Peyer's patch (tissue), 4 donors: ENCODE results near the gene ALX3. TPM values are rescaled to one million over a fixed set of nuclear protein-coding genes. Genes with fewer than 3 reads are reported as not detected.
A peak's percentile ranks its signal among the peaks of the same experiment; 100 is the strongest.

ENCODE experiments used
- DNase-seq, 3 donors: peaks; one replicate each; pipeline ENCODE4 v3.0.0-alpha.2; 2017 to 2019
- H3K27ac ChIP-seq, 4 donors: fragments of 200-600 bp; sonication (generic); one replicate each; pipeline ENCODE4 v1.5.1; 2016 to 2019
- H3K27me3 ChIP-seq, 2 donors: fragments of 200-600 bp; sonication (generic); one replicate each; pipeline ENCODE4 v1.5.1; 2019
- H3K36me3 ChIP-seq, 3 donors: fragments of 200-600 bp; sonication (generic); one replicate each; pipeline ENCODE4 v1.5.1; 2016 to 2019
- H3K4me1 ChIP-seq, 4 donors: fragments of 200-600 bp; sonication (generic); one replicate each; pipeline ENCODE4 v1.5.1; 2016 to 2019
- H3K4me3 ChIP-seq, 4 donors: fragments of 200-600 bp; sonication (generic); 1 replicate in 3 of 4; 2 replicates in 1 of 4; pipeline ENCODE4 v1.5.1; 2016 to 2019; ENCODE audit warnings: mild to moderate bottlenecking in 1 of 4
- H3K9me3 ChIP-seq, 4 donors: fragments of 200-600 bp; sonication (generic); one replicate each; pipeline ENCODE4 v1.5.1; 2016 to 2019; ENCODE audit warnings: mild to moderate bottlenecking in 1 of 4
- POLR2A ChIP-seq, 2 donors: fragments of 450-650 bp; IDR thresholded peaks; one replicate each; pipeline ENCODE4 v1.5.1; 2017; ENCODE audit warnings: antibody characterized with exemption in 2 of 2, mild to moderate bottlenecking in 2 of 2, moderate library complexity in 2 of 2
- total RNA-seq, 4 donors: library from RNA; depleted of rRNA; stranded (reverse); fragments of >200 nt; gene quantifications; one replicate each; pipeline ENCODE4 v1.1.0, GENCODE V29; 2016
- TF ChIP-seq, protein P1 (sequence below), 6 experiments: fragments of 450-650 bp in 4 of 6; fragments of 200-600 bp in 2 of 6; sonication (generic) in 1 of 6; IDR thresholded peaks; one replicate each; pipeline ENCODE4 v1.5.1; 2017 to 2019; ENCODE audit warnings: antibody characterized with exemption in 6 of 6, mild to moderate bottlenecking in 3 of 6, moderate library complexity in 1 of 6

The ALX3 gene
- total RNA-seq, 4 donors from 2014 or later = not detected

DNA sequence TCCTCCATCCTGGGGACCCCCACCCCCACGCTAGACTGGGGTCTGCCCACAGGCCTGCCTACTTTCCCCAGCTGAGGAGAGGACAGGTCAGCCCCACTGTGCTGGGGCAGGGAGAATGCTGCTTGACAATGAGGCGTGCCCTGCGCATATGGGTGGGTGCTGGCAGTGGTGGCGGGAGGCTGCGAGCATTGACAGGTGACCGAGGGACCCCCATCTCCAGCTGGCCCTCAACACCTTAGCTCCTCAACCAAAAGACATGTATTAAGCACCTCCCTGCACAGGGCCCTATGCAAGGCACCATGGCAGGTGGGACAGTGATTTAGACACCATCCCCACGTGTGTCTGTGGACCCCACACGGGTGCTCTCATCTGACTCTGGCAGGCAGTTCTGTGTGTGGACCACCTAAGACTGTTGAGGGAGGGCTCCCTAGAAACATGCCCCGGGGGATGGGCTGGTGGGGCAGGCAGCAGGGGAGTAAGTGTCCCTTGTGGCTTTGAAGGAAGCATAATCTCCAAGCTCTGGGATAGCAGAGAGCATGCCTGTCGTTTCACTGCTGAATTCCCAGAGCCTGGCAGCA lies 18.4 kb upstream of the ALX3 start:
- no peak for DNase-seq
- Histone ChIP-seq H3K27me3 (peaks cover 0 to 3% of the 10 kb centered on the region in 2 donors), H3K9me3 (no peaks in the 10 kb centered on the region), H3K4me1 (peaks cover 0 to 6% (median 3%) of the 10 kb centered on the region in 4 donors), H3K27ac (no peak overlapping the region), H3K36me3 (no peaks in the 10 kb centered on the region), H3K4me3 (no peak overlapping the region)
- TF ChIP-seq, protein P1, sequence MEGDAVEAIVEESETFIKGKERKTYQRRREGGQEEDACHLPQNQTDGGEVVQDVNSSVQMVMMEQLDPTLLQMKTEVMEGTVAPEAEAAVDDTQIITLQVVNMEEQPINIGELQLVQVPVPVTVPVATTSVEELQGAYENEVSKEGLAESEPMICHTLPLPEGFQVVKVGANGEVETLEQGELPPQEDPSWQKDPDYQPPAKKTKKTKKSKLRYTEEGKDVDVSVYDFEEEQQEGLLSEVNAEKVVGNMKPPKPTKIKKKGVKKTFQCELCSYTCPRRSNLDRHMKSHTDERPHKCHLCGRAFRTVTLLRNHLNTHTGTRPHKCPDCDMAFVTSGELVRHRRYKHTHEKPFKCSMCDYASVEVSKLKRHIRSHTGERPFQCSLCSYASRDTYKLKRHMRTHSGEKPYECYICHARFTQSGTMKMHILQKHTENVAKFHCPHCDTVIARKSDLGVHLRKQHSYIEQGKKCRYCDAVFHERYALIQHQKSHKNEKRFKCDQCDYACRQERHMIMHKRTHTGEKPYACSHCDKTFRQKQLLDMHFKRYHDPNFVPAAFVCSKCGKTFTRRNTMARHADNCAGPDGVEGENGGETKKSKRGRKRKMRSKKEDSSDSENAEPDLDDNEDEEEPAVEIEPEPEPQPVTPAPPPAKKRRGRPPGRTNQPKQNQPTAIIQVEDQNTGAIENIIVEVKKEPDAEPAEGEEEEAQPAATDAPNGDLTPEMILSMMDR (IDR thresholded peaks at IDR 0.05) = no peak
- TF ChIP-seq POLR2A (IDR thresholded peaks at IDR 0.05) = no peak

DNA sequence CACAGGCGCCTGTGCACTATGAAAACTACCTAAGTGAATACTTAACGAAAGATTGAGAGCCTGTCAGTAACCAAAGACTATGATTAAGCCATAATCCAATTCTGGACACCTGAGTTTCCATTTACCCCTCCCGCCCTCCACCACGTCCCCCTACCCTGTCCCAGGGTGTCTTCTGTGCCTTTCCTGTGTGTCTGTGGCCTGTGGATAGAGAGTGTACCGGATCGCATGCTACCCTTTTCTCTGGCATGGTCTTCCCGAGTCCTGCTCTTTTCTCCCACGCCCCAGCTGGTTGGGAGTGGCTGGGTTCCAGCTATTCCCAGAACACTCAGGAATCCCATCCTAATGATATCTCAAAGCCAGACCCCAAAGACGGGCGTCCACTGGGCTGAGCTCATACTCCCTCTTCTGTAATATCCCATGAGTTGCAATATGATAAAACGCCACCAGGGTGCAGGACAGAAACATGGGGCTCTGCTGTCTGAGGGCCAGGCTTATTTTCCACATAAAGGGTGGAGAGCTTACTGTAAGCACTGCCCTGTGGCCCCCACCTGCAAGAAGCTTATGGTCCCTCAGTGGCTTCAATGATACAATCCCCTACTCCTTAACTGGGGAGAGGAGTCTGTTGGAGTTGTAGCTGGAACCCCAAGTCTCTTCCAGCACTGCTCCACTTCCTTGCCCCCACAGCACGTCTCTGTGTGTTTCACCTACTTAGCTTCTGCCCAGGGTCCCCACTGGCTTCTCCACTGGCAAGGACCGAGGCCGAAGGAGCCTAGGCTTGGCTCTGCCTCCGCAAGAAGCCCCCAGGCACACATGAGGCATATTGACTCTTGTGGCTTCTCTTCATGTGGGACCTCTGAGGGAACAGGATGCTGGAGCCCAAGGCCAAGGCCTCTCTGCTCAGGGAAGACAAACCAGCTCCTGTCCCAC lies 17.6 kb upstream of the ALX3 start:
- H3K4me3 ChIP-seq = no peak overlapping the region
- H3K4me1 ChIP-seq = peaks cover 0 to 13% (median 3%) of the 10 kb centered on the region in 4 donors
- peak in 2 of 3 donors; percentile 35 to 68 for DNase-seq
- H3K36me3 ChIP-seq = no peaks in the 10 kb centered on the region
- peaks cover 0 to 8% of the 10 kb centered on the region in 2 donors for H3K27me3 ChIP-seq
- H3K9me3 ChIP-seq = no peaks in the 10 kb centered on the region
- no peak overlapping the region for H3K27ac ChIP-seq
- no peak for TF ChIP-seq POLR2A (IDR thresholded peaks at IDR 0.05)
- TF ChIP-seq, protein P1 (IDR thresholded peaks at IDR 0.05) = peak; percentile 28 to 71 (median 64)

DNA sequence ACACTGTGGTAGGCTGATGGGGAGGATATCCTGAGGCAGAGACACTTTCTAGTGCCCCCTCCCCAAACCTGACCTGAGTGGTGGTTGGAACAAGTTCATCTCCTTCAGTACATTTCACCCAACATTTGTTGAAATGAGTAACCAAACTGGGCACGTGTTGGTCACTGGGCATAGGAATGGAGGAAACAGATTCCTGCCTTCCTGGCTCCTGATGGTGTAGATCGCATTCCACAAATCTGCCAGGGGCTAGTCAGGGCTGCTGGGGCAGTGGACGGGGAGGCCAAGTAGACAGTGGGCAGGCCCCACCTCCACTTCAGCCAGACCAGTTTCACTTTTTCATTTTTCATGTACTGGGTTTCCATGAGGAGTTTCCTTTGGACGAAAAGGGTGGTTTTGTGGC lies 16.5 kb upstream of the ALX3 start:
- TF ChIP-seq POLR2A (IDR thresholded peaks at IDR 0.05) = no peak
- TF ChIP-seq, protein P1 (IDR thresholded peaks at IDR 0.05) = no peak
- Histone ChIP-seq H3K27ac (no peak overlapping the region), H3K27me3 (peaks cover 0 to 8% of the 10 kb centered on the region in 2 donors)

DNA sequence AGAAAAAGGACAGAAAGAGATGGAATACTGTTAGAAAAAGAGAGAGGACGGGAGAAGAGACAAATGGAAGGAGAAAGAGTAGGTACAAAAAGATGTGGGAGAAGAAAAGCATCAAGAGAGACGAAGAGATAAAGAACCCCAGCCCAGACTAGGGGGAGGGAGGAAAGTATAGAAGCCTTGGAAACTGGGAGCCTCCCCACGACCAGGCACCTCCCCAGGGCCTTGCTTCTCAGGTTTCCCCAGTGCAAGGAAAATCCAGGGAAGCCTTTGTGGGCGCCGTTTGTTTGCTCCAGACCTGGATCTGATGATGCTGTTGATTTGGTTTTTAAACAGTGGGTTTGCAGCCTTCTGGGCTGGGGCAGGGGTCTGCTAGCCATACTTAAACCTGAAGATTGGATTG lies 15.2 kb upstream of the ALX3 start:
- TF ChIP-seq, protein P1 (IDR thresholded peaks at IDR 0.05) = no peak
- no peak for TF ChIP-seq POLR2A (IDR thresholded peaks at IDR 0.05)
- Histone ChIP-seq H3K27ac (no peak overlapping the region), H3K4me3 (no peak overlapping the region), H3K9me3 (no peaks in the 10 kb centered on the region), H3K27me3 (peaks cover 0 to 8% of the 10 kb centered on the region in 2 donors), H3K4me1 (peaks cover 0 to 15% (median 3%) of the 10 kb centered on the region in 4 donors), H3K36me3 (no peaks in the 10 kb centered on the region)
- DNase-seq = no peak

More for the DNA sequence above, 16.5 kb upstream of the ALX3 start:
- Histone ChIP-seq H3K36me3 (no peaks in the 10 kb centered on the region), H3K4me1 (peaks cover 0 to 15% (median 3%) of the 10 kb centered on the region in 4 donors), H3K4me3 (no peak overlapping the region), H3K9me3 (no peaks in the 10 kb centered on the region)
- DNase-seq = no peak

DNA sequence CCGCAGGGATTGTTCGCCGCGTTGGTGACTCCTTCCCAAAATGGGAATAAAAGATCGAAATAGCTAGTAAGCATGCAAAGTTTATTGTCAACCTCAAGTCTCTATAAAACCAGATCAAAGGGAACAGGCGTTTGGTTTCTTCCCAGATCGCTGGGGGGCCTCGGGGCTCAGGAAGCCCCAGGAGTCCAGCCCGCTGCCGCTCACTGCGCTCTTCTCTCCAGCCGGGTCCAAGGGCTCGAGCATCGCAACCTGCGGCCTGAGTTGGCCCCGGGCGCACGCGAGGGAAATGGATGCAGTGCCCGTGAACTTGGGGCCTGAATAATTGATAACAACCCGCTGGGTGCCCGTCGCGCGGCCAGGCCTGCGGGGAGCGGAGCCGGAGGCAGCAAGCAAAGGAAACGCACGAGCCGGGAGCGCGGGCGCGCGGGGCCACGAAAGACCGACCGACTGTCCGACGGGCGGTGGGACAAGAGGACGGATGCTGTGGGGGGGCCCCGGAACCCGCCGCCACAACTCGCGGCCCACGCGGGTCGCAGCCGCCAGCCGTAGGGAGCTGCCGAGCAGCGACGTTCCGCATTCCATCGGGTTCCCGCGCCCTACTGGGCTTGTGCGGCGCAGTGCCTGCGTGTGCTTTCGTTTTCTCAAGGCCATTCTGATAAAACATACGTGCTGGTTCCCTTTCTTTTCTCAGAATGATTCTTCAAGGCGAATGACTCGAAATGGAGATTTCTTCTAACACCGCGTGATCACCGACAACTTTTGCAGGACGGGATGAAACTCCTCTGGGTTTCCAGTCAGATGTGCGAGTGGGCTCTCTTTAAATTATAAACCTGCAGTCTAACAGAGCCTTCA lies 14.0 kb upstream of the ALX3 start:
- DNase-seq = peak; percentile 19 to 76 (median 67)

More for the DNA sequence above, 14.0 kb upstream of the ALX3 start:
- no peak for TF ChIP-seq POLR2A (IDR thresholded peaks at IDR 0.05)
- TF ChIP-seq, protein P1 (IDR thresholded peaks at IDR 0.05) = no peak
- Histone ChIP-seq H3K36me3 (no peaks in the 10 kb centered on the region), H3K4me3 (peak overlapping the region; percentile 36 to 74 (median 65)), H3K4me1 (peaks cover 0 to 15% (median 3%) of the 10 kb centered on the region in 4 donors), H3K9me3 (no peaks in the 10 kb centered on the region), H3K27me3 (peaks cover 0 to 8% of the 10 kb centered on the region in 2 donors), H3K27ac (peak overlapping the region; percentile 11 to 74 (median 57))
